ENCODE data around the gene NAGPA.

DNA sequence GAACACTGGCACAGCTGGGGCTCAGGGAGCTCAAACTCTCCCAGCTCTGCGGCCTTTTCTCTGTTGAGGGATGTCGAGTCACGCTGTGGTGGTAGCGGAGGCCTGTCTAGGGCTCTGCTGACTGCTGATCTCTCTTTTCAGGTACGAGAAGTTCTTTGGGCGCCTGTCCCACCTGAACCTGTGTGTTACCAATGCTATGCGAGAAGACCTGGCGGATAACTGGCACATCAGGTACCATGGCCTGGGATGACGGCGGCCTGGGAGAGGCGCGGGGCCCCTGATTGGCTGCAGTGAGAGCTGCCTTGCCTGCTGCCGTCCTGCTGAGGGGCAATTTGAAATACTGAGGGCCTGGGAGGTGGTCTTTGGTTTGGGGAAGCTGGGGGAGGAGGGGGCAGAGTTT, 43.6 kb upstream of the NAGPA start:
- TF ChIP-seq, protein P1, sequence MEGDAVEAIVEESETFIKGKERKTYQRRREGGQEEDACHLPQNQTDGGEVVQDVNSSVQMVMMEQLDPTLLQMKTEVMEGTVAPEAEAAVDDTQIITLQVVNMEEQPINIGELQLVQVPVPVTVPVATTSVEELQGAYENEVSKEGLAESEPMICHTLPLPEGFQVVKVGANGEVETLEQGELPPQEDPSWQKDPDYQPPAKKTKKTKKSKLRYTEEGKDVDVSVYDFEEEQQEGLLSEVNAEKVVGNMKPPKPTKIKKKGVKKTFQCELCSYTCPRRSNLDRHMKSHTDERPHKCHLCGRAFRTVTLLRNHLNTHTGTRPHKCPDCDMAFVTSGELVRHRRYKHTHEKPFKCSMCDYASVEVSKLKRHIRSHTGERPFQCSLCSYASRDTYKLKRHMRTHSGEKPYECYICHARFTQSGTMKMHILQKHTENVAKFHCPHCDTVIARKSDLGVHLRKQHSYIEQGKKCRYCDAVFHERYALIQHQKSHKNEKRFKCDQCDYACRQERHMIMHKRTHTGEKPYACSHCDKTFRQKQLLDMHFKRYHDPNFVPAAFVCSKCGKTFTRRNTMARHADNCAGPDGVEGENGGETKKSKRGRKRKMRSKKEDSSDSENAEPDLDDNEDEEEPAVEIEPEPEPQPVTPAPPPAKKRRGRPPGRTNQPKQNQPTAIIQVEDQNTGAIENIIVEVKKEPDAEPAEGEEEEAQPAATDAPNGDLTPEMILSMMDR (IDR thresholded peaks at IDR 0.05), result no peak
- no peak for TF ChIP-seq CHD2 (IDR thresholded peaks at IDR 0.05; ENCODE audit: low read length, partially characterized antibody)
- TF ChIP-seq SMC3 (IDR thresholded peaks at IDR 0.05; ENCODE audit: low read depth, low read length), result no peak
- TF ChIP-seq SIN3A (IDR thresholded peaks at IDR 0.05; ENCODE audit: borderline replicate concordance, low read depth, low read length), result no peak
- no peak for TF ChIP-seq ZBTB33 (IDR thresholded peaks at IDR 0.05; ENCODE audit: borderline replicate concordance, low read depth)
- TF ChIP-seq YY1 (IDR thresholded peaks at IDR 0.05; ENCODE audit: low read depth), result no peak
- no peak for TF ChIP-seq TEAD4 (IDR thresholded peaks at IDR 0.05; ENCODE audit: borderline replicate concordance, insufficient read depth)
- TF ChIP-seq, protein P2, sequence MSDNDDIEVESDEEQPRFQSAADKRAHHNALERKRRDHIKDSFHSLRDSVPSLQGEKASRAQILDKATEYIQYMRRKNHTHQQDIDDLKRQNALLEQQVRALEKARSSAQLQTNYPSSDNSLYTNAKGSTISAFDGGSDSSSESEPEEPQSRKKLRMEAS (IDR thresholded peaks at IDR 0.05; ENCODE audit: low read depth), result no peak
- no peak for TF ChIP-seq RAD21 (IDR thresholded peaks at IDR 0.05; ENCODE audit: low read length)
- no peak for TF ChIP-seq FOSL2 (IDR thresholded peaks at IDR 0.05; ENCODE audit: borderline replicate concordance, low read depth)
- no peak for TF ChIP-seq GATA2 (CRISPR knock-in tag; IDR thresholded peaks at IDR 0.05)
- no peak for TF ChIP-seq POLR2AphosphoS5 (IDR thresholded peaks at IDR 0.05; ENCODE audit: low read depth, low read length)
- TF ChIP-seq GABPA (IDR thresholded peaks at IDR 0.05; ENCODE audit: low read depth), result no peak
- no peak for TF ChIP-seq TAF1 (IDR thresholded peaks at IDR 0.05; ENCODE audit: borderline replicate concordance, low read depth, low read length)

Measured in SK-N-SH (cell line).